Embryonic facial prominence (tissue), 1 donor: Measurements from ENCODE around the gene PBRM1.

Experiments
- DNase-seq: peaks from one replicate; pipeline ENCODE4 v3.0.0-alpha.2; 2016; ENCODE audit errors: extremely low spot score

The PBRM1 gene

DNA sequence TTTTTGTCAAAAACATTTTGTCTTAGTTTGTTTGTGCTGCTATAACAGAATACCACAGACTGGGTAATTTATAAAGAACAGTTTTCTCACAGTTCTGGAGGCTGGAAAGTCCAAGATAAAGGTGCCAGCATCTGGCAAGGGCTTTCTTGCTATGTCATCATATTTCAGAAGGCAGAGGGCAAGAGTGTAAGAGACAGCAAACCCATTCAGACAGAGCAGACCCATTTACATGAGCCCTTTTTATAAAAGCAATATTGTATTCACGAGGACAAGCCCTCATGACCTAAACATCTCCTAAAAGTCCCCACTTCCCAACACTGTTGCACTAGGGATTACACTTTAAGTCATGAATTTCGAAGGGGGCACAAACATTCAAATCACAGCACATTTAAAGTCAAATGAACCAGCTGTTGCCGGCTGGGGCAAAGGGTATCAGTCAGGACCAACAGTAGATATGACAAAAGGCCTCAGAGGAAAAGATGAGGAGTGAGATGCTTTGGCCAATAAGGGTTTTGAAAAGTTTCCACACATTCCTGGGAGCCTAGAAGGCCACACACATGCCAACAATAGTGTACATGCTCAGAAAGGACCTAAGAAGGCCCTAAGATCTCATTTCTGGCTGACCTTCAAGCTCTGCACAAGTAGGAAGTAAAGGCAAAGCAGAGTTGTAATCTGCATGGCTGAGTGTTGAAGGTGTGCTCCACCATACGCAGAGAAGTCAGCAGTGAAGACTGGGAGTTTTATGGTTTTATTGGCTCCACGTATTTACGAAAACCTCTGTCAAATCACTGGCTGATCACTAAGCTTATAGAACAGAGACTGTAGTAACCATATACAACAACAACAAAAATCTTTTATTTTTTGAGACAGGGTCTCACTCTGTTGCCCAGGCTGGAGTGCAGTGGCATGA is 111.4 kb downstream of the PBRM1 start:
- DNase-seq = no peak

DNA sequence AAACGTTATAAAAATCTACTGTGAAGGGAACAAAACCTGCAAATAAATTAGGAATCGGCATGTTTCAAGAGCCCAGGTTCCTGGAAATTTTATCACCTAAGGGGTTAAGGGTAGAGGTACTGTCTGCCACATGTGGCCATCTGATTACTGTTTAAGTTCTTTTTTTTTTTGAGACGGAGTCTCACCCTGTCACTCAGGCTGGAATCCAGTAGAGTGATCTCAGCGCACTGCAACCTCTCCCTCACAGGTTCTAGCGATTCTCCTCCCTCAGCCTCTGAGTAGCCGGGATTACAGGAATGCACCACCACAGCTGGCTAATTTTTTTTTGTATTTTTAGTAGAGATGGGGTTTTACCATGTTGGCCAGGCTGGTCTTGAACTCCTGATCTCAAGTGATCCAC is 113.5 kb downstream of the PBRM1 start:
- DNase-seq = no peak

DNA sequence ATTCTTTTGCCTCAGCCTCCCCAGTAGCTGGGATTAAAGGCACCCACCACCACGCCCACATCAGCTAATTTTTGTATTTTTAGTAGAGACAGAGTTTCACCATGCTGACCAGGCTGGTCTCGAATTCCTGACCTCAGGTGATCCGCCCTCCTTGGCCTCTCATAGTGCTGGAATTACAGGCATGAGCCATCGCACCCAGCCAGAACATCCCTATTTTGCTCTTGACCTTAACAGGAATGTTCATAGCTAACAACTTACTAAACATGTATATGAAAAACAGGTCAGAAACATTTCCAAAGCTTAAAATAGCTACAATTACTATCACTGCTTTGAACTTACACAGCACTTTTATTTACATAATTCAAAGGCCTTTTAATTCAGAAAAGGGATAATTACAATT is 115.6 kb downstream of the PBRM1 start:
- DNase-seq = no peak

DNA sequence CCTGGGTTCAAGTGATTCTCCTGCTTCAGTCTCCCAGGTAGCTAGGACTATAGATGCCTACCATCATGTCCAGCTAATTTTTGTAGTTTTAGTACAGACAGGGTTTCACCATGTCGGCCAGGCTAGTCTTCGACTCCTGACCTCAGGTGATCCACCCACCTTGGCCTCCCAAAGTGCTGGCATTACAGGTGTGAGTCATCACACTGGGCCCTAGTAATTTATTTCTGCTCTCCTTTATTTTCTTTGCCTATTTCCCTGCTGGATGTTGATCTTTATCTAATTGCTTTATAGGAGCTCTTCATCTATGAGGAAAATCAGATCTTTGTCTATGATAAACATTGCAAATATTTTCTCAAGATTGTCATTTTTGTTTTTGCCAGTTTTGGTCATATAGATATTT is 117.6 kb downstream of the PBRM1 start:
- no peak for DNase-seq

DNA sequence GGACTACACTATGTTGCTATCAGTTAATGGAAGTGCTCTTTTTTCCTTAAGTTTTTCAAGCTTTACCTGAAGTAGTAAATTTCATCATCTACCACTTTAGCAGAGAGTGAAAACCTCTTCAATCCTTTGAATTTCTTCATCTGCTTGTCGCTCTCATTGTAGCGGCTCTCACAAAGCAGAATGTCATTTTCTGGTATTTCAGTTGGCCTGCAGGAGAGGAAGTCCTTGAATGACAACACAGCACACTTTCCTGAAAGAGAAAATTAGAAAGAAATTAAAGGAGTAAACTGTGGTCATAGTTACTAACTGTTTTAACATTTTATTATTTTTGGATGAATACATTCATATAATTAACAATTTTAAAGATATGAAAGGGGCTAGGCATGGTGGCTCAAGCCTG is 121.7 kb downstream of the PBRM1 start:
- no peak for DNase-seq

DNA sequence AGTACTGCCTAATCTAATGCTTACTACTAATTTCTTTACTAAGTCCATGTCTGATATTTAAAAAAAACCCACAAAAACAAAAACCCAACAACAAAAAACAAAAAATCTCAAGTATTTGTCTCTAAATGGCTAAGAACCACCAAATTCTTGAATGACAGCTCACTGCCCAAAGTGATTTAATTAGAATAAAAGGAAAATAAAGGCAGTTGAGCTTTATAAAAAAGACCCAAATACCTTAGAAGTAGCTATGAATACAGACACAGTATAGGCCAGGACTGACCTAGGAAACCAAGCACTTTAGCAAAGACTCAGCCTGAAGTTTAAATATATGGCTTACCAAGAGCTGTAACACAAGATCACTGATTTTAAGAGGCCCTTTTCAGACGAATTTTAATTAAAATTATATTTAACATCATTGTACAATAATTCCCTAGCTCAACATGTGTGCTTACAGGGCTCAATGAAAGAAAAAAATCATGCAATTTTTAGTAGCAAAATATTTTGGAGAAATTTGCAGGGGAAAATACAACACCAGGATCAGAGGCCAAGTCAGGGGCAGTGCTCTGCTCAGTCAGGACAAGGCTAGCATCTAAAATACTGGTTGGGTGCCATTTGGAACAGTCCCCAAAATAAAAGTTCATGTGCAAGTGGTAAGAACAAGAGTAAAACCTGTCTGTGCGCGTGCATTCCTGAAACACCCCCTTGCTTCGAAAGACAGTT is 124.5 kb downstream of the PBRM1 start:
- DNase-seq = no peak

DNA sequence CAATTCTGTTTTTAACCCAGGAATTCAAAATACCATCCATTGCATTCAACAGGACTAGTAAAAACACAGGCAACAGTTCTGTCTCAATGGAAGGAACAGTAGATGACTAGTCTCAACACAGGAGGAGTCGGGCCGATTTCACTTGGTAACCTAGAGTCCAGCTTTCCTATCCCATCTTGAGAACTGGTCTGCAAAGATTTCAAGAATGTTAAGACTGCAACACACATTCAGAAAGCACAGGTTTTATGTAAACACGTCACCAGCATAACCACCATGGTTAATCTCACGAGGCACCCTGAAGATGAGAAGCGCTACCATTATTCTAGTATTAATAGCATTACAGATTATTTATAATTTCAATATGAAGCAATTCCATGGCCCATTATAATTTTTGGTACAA is 127.3 kb downstream of the PBRM1 start:
- no peak for DNase-seq

DNA sequence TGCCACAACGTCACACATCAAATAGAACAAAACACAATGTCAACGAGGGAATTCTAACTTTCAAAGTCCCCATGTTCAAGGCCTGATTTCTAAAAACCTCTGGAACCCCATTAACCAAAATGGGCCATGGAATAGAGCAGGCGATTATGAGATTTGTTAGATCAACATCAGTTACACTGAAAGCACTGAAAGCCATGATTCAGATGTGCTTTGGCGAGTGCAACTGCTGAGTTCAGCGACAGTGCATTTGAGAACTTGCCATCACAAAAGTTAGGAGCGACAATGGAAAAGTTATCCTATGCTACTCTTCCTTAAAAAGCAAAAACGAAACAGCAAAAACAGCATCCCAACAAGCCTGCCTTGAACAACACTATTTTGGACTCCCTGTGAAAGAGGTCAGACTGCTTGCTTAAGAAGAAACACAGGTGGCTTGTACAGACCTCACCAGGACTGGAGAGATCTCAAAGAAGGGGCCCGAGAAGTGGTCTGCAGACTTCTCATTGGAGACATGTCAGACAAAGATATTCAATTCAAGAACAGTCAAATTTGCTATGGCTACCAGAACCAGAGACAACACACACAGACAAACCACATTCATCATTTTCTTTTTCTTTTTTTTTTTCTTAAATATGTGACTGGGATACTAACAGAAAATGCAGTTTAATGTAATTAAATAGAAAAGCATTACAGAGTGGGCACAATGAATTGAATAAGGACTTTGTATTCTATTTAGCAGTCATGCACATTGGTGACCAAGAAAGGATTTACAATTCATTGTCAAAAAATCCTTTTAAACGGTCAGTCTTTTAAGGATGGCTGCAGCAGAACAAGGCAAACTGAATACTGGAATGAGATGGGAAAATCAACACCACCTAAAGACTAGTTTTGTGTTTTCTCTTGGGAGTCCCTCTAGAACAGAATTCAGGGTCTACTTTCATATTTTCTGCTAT is 128.4 kb downstream of the PBRM1 start:
- DNase-seq = no peak

DNA sequence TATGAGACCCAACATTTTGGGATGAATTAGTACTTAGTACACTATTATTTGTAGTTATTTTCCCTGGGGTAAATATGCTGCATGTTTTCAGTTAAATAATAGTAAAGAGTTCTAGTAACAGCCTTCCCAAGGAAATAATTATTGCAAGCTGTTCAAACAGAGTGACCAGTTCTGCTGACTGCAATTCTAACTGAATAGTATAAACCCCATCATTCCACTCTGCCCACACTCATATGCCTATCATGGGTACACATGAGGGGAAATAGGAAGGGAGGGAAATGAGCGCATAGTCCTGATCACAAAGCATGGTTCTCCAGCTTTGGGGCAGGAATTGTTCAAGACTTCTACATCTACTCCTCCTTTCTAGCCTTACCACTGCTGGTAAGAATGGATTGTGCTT is 130.7 kb downstream of the PBRM1 start:
- DNase-seq = no peak

DNA sequence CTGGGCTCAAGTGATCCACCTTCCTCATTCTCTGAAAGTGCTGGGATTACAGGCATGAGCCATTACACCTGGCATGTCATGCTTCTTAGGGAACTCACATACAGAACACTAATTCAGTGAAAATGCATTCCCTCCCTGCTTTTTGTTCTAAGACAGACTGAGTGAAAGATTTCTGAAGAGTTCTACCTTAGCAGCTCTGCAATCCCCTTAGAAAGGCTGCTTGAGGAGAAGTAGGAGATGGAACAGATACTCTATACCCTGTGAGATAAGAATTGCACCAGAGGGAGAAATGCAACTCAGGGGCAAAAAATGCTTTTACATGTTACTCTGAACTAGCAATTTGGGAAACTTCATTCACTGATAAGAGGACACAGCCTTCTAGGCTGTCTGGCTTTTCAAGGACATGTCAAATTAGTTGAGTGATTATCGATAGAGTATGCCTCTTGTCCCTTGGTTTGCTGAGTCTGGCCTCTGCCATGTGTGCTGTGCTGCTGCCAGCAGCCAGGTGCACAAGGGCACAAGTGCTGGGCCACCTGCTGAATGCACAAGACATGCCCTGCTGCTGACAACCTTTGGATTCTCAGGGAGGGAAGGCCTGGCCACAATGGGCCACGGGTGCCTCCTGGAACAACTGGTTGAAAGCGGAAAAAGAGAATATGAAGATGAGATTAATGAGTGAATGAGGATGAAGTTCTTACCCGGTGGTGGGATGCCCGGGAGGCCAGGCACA is 131.5 kb downstream of the PBRM1 start:
- DNase-seq = no peak

DNA sequence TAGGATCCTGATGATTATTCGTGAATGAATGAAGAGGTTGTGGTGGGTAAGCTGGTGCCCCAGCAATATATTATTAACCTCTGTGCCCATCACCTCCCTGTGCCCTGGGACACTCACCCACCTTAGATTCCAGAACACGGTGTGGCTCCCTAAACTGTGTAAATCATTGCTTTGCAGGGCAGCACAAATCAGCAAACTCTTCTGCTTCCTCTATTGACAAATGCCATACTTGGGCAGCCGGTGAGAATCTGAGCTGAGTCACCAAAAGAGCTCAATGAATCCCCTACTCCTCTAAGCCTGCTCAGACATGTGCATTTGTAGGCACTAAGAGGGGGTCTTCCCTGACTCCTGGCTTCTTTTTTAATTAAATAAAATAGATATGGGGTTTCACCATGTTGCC is 133.6 kb downstream of the PBRM1 start:
- DNase-seq = no peak

DNA sequence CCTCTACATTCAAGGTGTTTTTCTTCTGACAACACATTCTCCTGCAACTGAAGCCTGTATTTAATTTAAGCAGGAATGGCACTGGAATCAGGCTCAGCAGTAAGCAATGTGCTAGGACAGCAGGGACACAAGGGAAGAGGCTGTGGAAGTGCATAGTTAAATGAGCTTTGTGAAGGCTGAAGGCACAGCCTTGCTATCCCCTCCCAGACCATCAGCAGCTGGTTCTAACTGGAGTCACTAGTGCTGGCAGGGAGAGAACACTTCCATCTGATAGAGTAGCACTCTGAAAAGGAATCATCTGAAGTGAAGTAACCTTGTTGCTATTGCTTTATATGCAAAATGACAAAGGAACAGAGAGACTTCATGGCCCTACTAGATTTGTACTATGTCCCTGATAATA is 134.6 kb downstream of the PBRM1 start:
- no peak for DNase-seq

DNA sequence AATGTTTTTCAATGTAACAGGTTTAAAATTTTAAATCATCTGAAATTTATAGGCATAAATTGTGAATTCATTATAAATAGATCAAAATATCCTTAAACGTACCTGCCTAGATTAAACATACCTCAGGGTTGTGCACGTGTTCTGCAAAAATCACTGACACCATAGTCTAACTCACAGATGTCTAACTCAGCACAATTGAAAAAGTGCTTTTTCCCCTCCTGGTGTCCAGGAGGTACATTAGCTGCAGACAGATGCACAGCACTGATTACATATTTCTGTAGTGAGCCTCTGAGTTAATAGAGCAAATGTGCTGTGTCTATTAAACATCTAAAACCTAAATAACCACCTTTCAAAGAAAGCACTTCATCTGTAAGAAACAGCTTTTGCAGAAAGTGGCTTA is 138.6 kb downstream of the PBRM1 start:
- no peak for DNase-seq

DNA sequence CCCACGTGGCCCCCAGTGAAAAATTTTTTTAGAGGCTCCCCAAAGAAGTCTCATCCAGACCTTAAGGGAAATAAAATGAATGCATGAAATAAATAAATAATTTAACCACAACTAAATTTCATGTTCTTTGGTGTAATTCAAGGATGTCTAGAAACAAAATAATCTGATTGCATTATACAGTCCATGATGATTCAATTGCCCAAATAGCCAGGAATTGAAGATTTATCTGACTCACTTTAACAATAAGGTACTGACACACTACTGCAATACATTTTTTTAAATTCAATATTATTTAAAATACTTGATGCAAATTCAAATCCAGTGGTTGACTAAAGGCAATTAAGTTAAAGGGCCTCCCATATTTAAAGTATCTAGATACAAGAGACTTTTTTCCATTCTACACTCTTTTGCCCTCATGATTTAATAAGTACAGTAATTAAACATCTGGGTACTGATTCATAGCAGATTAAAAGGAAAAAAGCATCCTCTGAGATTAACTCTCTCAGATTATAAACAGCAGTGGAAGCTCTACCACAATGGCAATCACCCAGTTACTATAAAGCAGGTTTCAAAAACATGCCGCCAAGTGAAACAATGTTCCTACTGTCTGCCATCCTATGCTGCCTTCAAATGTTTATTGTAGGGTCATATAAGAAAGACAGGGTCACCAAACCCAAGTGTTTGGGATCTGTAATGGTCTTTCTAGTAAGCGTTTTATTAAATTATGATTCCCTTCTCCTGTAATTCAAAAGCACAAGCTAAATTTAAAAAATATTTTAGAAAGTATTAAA is 139.4 kb downstream of the PBRM1 start:
- no peak for DNase-seq

DNA sequence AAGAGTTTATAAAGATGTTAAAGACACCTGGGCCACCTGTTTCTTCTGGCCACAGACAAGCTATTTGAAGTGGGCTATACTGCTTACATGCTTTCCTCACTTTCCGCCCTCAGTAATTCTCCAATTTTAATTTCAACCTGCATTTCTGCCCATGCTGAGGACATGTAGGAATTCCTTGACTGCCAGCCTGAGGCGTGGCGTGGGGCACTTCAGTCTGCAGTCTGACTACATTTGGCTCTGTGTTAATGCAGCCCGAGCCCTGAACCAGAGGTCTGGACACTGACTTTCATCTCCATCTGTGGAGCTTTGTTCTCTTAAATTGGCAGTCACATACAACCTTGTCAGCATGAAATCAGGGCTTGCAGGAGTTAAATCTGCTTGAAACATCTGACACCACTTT is 140.8 kb downstream of the PBRM1 start:
- no peak for DNase-seq

DNA sequence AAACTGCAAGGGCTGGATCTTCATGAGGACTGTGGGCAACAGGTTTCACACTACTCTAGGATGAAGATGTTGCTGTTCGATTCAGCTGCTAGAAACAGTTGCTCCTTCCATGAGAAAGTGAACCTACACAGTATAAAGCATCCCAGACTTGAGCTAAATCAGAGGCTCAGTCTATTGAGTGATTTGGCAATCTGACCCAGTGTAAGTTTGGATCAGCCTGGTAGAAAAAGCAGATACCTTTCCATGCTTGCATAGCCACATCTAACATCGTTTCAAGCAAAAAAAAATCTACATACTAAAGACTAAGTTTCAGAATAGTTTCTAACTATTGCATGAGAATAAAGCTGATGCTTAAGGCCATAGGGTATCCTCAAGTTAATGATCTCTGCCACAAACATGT is 144.7 kb downstream of the PBRM1 start:
- DNase-seq = no peak

DNA sequence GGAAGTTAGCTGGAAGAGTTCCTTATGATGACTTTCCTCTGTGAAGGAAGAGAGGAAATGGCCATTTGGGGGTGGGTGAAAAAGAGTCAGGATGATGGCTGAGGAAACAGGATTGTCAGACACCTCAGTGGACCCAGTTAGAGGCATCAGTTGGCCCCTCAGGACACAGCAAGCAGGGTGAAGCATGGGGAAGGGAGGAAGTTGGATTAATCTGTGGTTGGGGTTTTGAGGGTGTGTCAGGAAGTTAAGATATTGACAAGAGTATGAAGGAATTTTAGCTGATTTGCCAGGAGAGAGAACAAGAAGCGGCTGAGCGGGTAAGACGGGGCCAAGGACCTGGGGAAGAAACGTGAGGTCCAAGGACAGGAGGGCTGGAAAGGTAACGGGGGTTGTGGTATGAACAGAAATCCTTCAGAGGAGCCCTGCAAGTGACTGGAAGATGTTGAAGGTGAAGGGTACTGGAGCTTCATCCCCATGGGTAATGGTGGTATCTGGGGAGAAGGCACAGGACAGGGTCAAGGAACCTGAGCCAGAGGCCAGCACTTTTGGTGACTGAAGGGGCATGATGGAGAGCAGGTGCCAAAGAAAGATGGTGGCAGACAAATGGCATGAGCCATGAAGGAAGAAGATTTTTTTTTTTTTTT is 146.6 kb downstream of the PBRM1 start:
- DNase-seq = no peak

DNA sequence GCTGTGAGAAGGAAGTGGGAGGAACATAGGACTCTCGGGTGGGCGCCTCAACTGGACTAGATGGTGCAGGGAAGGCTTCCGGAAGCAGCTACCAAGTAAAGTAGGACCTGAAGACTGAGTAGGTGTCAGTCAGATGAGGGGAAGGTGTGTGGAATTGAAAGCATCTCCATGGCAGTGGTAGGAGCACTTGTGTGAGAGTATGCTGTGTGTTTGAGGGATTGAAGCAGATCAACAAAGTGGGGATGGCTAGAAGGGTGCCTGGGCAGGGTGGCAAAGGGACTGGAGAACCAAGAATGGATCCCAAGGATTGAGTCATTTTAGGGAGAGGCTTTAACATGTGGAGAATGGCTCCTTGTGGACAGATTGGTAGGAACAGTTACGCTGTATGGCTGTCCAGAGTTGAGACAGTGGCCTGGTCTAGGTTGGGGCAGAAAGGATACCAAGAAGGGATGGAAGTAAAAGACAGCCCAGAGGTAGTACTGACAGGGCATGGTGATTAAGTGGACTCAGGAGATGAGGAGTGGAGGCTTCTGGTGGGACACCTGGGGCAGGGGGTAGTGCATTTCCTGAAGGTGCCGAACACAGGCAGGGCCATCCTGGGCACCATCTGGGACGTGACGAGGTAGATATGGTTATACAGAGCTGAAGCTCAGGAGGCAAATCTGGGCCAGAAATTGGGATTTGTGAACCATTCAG is 147.8 kb downstream of the PBRM1 start:
- no peak for DNase-seq

DNA sequence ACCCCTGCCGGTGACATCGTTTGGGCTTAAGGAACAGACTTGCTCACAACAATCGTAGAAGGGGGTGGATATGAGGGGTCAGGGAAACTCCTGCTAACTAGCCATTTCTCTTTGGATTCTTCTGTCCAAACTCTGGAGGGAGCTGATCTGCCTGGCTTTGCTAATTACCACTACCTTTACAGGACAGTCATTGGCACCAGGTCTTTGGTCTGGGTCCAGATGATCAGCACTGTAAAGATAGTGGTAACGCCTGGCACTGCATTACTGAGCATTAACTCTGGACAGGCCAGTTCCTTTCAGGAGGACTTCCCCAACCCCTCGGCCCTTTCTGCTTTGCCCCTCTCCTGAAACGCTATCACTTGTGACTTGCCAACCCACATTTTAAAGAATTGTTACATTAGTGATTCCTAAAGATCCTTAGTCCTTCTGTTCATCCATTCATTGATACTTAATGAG is 148.5 kb downstream of the PBRM1 start:
- DNase-seq = no peak
